ENCODE measurements around the gene SLC46A2. TPM values are rescaled to one million over a fixed set of nuclear protein-coding genes. Genes with fewer than 3 reads are reported as not detected.

Gene SLC46A2
- total RNA-seq, 2 experiments from 2014 or later: not detected

DNA sequence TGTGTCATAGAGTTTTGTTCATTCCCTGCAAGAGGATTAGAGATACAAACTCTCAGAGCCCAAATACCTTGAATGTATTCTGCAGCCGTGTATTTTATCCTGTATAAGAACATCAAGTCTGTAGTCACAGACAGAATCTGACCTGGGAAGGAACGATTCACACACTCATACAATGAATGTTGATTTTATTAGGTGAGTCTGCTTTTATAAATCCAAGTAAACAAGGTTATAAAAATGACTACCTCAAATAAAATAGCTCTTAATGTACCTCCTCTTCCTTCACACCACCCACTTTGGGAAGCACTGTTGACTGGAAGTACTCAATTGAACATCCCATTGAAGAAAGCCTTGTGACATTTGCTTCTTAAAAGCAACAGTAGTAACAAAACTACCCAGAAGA lies 11.9 kb downstream of the SLC46A2 start:
- ATAC-seq: no peak
- no peaks in the 10 kb centered on the region for H3K4me1 Mint-ChIP-seq
- CTCF ChIA-PET: no interaction called here
- no peaks in the 10 kb centered on the region for H3K9me3 Mint-ChIP-seq (ENCODE audit: low read depth)
- no peaks in the 10 kb centered on the region for H3K27me3 Mint-ChIP-seq
- H3K36me3 Mint-ChIP-seq: no peaks in the 10 kb centered on the region
- H3K27ac Mint-ChIP-seq: no peak overlapping the region
- no peak overlapping the region for H3K4me3 Mint-ChIP-seq
- DNase-seq: no peak

- H3K27me3 Mint-ChIP-seq: no peaks in the 10 kb centered on the region
- no peak overlapping the region for H3K4me3 Mint-ChIP-seq
- no peak for DNase-seq
- CTCF ChIA-PET: no interaction called here
- H3K4me1 Mint-ChIP-seq: no peaks in the 10 kb centered on the region
- ATAC-seq: no peak
- no peaks in the 10 kb centered on the region for H3K9me3 Mint-ChIP-seq (ENCODE audit: low read depth)
- no peaks in the 10 kb centered on the region for H3K36me3 Mint-ChIP-seq
- H3K27ac Mint-ChIP-seq: no peak overlapping the region
Observed at GRCh38 chr9:112873773-112874405, 16.8 kb downstream of the SLC46A2 start.

GRCh38 chr9:112872019-112872418 lies 18.7 kb downstream of the SLC46A2 start:
- no peak for DNase-seq
- Mint-ChIP-seq H3K4me1 (peaks cover 3% of the 10 kb centered on the region), H3K36me3 (no peaks in the 10 kb centered on the region), H3K27me3 (no peaks in the 10 kb centered on the region), H3K9me3 (ENCODE audit: low read depth) (no peaks in the 10 kb centered on the region), H3K27ac (no peak overlapping the region), H3K4me3 (no peak overlapping the region)
- CTCF ChIA-PET: interaction anchor here (0.6 kb wide), 1 partner anchor 31 kb away, joined by 3 read pairs; no protein-coding TSS in a partner anchor
- ATAC-seq: no peak

- ATAC-seq (no peak), DNase-seq (no peak)
- H3K4me3 Mint-ChIP-seq: no peak overlapping the region
- CTCF ChIA-PET: no interaction called here
- peaks cover 3% of the 10 kb centered on the region for H3K4me1 Mint-ChIP-seq
- H3K9me3 Mint-ChIP-seq (ENCODE audit: low read depth): no peaks in the 10 kb centered on the region
- no peaks in the 10 kb centered on the region for H3K36me3 Mint-ChIP-seq
- no peak overlapping the region for H3K27ac Mint-ChIP-seq
- H3K27me3 Mint-ChIP-seq: no peaks in the 10 kb centered on the region
Observed at GRCh38 chr9:112870556-112870955, 20.1 kb downstream of the SLC46A2 start.

- Mint-ChIP-seq H3K27ac (no peak overlapping the region), H3K4me3 (no peak overlapping the region), H3K27me3 (no peaks in the 10 kb centered on the region), H3K4me1 (peaks cover 3% of the 10 kb centered on the region), H3K36me3 (no peaks in the 10 kb centered on the region), H3K9me3 (ENCODE audit: low read depth) (no peaks in the 10 kb centered on the region)
- CTCF ChIA-PET: interaction anchor here (0.7 to 1.4 kb wide), 2 partner anchors 15 to 34 kb away, joined by 3 to 4 read pairs; no protein-coding TSS in a partner anchor
- ATAC-seq: no peak
- DNase-seq: no peak
Observed at GRCh38 chr9:112869917-112870316, 20.8 kb downstream of the SLC46A2 start.

- no peak for DNase-seq
- ATAC-seq: no peak
- CTCF ChIA-PET: interaction anchor here (0.6 to 1.4 kb wide), 4 partner anchors 16 to 369 kb away, joined by 3 to 4 read pairs (median 3); no protein-coding TSS in a partner anchor
- no peak overlapping the region for H3K4me3 Mint-ChIP-seq
- no peaks in the 10 kb centered on the region for H3K9me3 Mint-ChIP-seq (ENCODE audit: low read depth)
- no peaks in the 10 kb centered on the region for H3K36me3 Mint-ChIP-seq
- H3K4me1 Mint-ChIP-seq: peaks cover 3% of the 10 kb centered on the region
- no peak overlapping the region for H3K27ac Mint-ChIP-seq
- H3K27me3 Mint-ChIP-seq: no peaks in the 10 kb centered on the region
Observed at GRCh38 chr9:112869041-112869529, 21.6 kb downstream of the SLC46A2 start.

DNA sequence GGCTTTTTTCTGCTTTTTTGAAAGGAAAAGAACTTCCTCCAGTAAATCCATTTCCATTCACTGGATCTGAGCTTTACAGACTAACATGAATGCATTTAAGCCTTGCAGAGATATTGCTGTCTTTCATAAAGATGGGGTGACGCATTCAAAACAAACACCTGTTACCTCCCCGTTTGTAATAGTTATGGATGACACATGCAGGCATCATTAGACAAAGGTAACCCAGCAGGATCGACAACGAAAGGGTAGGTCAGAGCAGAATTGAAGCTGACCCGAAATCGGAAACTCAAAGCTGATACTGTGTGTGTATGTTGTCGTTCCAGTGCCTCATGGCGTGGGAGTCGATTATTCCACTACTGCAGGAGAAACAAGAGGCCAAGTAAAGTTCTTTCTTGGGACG lies 22.2 kb downstream of the SLC46A2 start:
- peaks cover 8% of the 10 kb centered on the region for H3K4me1 Mint-ChIP-seq
- H3K9me3 Mint-ChIP-seq (ENCODE audit: low read depth): no peaks in the 10 kb centered on the region
- H3K36me3 Mint-ChIP-seq: no peaks in the 10 kb centered on the region
- CTCF ChIA-PET: no interaction called here
- no peak for ATAC-seq
- H3K4me3 Mint-ChIP-seq: no peak overlapping the region
- no peaks in the 10 kb centered on the region for H3K27me3 Mint-ChIP-seq
- no peak overlapping the region for H3K27ac Mint-ChIP-seq
- no peak for DNase-seq

GRCh38 chr9:112867275-112867991 lies 23.2 kb downstream of the SLC46A2 start:
- H3K4me1 Mint-ChIP-seq: peaks cover 9% of the 10 kb centered on the region
- CTCF ChIA-PET: no interaction called here
- no peak overlapping the region for H3K4me3 Mint-ChIP-seq
- H3K27me3 Mint-ChIP-seq: no peaks in the 10 kb centered on the region
- H3K9me3 Mint-ChIP-seq (ENCODE audit: low read depth): no peaks in the 10 kb centered on the region
- DNase-seq (no peak), ATAC-seq (no peak)
- H3K27ac Mint-ChIP-seq: no peak overlapping the region
- no peaks in the 10 kb centered on the region for H3K36me3 Mint-ChIP-seq

DNA sequence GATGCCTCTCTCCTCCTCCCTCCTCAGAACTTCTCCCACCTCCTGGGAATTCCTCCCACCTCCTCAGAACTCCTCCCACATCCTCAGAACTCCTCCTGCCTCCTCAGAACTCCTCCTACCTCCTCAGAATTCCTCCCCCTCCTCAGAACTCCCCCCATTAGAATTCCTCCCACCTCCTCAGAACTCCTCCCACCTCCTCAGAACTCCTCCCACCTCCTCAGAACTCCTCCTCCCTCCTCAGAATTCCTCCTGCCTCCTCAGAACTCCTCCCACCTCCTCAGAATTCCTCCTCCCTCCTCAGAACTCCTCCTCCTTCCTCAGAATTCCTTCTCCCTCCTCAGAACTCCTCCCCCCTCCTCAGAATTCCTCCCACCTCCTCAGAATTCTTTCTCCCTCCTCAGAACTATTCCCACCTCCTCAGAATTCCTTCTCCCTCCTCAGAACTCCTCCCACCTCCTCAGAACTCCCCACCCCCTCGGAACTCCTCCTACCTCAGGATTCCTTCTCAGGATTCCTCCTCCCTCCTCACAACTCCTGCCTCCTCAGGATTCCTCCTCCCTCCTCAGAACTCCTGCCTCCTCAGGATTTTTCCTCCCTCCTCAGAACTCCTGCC lies 23.9 kb downstream of the SLC46A2 start:
- CTCF ChIA-PET: interaction anchor here (0.6 kb wide), 1 partner anchor 1414 kb away, joined by 4 read pairs; no protein-coding TSS in a partner anchor
- ATAC-seq: no peak

DNA sequence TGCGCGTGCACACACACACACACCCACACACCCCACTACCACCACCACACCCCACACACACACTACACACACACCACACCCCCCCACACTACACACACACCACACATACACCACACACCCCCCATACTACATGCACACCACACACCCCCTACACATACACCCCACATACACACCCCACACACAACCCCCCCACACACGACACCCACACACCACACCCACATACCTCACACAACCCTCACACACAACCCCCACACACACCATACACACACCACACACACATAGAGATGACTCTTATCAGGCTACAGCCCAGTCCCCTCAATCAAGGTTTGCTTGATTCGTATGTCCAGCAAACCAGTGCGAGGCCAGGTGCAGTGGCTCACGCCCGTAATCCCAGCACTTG lies 25.7 kb downstream of the SLC46A2 start:
- Mint-ChIP-seq H3K27ac (no peak overlapping the region), H3K4me3 (no peak overlapping the region), H3K9me3 (ENCODE audit: low read depth) (no peaks in the 10 kb centered on the region), H3K36me3 (no peaks in the 10 kb centered on the region), H3K27me3 (no peaks in the 10 kb centered on the region), H3K4me1 (peaks cover 12% of the 10 kb centered on the region)
- no peak for DNase-seq
- no peak for ATAC-seq
- CTCF ChIA-PET: no interaction called here

More for the DNA sequence above, 23.9 kb downstream of the SLC46A2 start:
- no peak overlapping the region for H3K27ac Mint-ChIP-seq
- H3K4me3 Mint-ChIP-seq: no peak overlapping the region
- peaks cover 12% of the 10 kb centered on the region for H3K4me1 Mint-ChIP-seq
- no peaks in the 10 kb centered on the region for H3K27me3 Mint-ChIP-seq
- no peaks in the 10 kb centered on the region for H3K9me3 Mint-ChIP-seq (ENCODE audit: low read depth)
- no peaks in the 10 kb centered on the region for H3K36me3 Mint-ChIP-seq
- no peak for DNase-seq

DNA sequence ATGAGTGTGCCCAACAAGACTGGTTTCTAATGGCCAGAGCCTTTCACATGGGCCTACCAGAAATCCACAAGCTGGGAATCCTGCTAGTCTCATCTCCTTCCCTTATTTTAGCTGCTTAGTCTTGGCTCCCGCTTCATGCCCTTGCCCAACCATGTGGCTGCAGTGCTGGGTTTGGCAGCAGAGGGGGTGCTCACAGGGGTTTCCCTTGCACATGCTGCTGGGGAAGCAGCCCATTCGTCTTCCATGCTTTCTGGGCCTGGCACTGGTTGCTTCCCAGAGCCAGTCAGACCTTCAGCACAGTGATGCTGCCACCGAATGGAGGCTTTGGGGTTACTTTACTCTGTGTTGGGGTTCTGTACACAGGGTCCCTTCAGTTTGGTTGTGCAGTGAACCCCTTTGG lies 26.3 kb downstream of the SLC46A2 start:
- DNase-seq (no peak), ATAC-seq (no peak)
- Mint-ChIP-seq H3K27ac (no peak overlapping the region), H3K4me1 (peaks cover 12% of the 10 kb centered on the region), H3K27me3 (no peaks in the 10 kb centered on the region), H3K4me3 (no peak overlapping the region), H3K9me3 (ENCODE audit: low read depth) (no peaks in the 10 kb centered on the region), H3K36me3 (no peaks in the 10 kb centered on the region)
- CTCF ChIA-PET: no interaction called here

- ATAC-seq (no peak), DNase-seq (no peak)
- Mint-ChIP-seq H3K4me3 (no peak overlapping the region), H3K27me3 (no peaks in the 10 kb centered on the region), H3K9me3 (ENCODE audit: low read depth) (no peaks in the 10 kb centered on the region), H3K4me1 (peaks cover 12% of the 10 kb centered on the region), H3K27ac (no peak overlapping the region), H3K36me3 (no peaks in the 10 kb centered on the region)
- CTCF ChIA-PET: interaction anchor here (0.9 kb wide), 1 partner anchor 19 kb away, joined by 4 read pairs; no protein-coding TSS in a partner anchor
Observed at GRCh38 chr9:112863746-112864145, 26.9 kb downstream of the SLC46A2 start.

- Mint-ChIP-seq H3K4me3 (no peak overlapping the region), H3K9me3 (ENCODE audit: low read depth) (no peaks in the 10 kb centered on the region), H3K27ac (no peak overlapping the region), H3K36me3 (no peaks in the 10 kb centered on the region), H3K27me3 (no peaks in the 10 kb centered on the region), H3K4me1 (peaks cover 12% of the 10 kb centered on the region)
- ATAC-seq: no peak
- CTCF ChIA-PET: interaction anchor here (0.9 kb wide), 1 partner anchor 18 kb away, joined by 4 read pairs; no protein-coding TSS in a partner anchor
- DNase-seq: no peak
Observed at GRCh38 chr9:112863214-112863613, 27.5 kb downstream of the SLC46A2 start.
